ENCODE measurements around the gene SCARB1.

SCARB1 gene

GRCh38 chr12:124766727-124767065 lies 97.0 kb downstream of the SCARB1 start:
- Histone ChIP-seq H3K27me3 (ENCODE audit: insufficient read depth, low read length) (no peaks in the 10 kb centered on the region), H3K36me3 (ENCODE audit: insufficient read depth, low read length) (no peaks in the 10 kb centered on the region), H3K4me3 (ENCODE audit: low read length) (no peak overlapping the region), H2AFZ (ENCODE audit: low read depth, low read length) (no peak overlapping the region), H3K4me1 (ENCODE audit: insufficient read depth, low read length) (peaks cover 3% of the 10 kb centered on the region), H3K9me3 (ENCODE audit: low read length) (peaks cover 9% of the 10 kb centered on the region)

GRCh38 chr12:124765581-124766489 lies 97.8 kb downstream of the SCARB1 start:
- H3K4me1 ChIP-seq (ENCODE audit: insufficient read depth, low read length) = no peaks in the 10 kb centered on the region
- no peak overlapping the region for H2AFZ ChIP-seq (ENCODE audit: low read depth, low read length)
- no peaks in the 10 kb centered on the region for H3K36me3 ChIP-seq (ENCODE audit: insufficient read depth, low read length)
- peaks cover 9% of the 10 kb centered on the region for H3K9me3 ChIP-seq (ENCODE audit: low read length)
- no peaks in the 10 kb centered on the region for H3K27me3 ChIP-seq (ENCODE audit: insufficient read depth, low read length)
- no peak overlapping the region for H3K4me3 ChIP-seq (ENCODE audit: low read length)

- no peaks in the 10 kb centered on the region for H3K4me1 ChIP-seq (ENCODE audit: insufficient read depth, low read length)
- H2AFZ ChIP-seq (ENCODE audit: low read depth, low read length) = no peak overlapping the region
- no peaks in the 10 kb centered on the region for H3K36me3 ChIP-seq (ENCODE audit: insufficient read depth, low read length)
- peaks cover 9% of the 10 kb centered on the region for H3K9me3 ChIP-seq (ENCODE audit: low read length)
- no peak overlapping the region for H3K4me3 ChIP-seq (ENCODE audit: low read length)
- no peaks in the 10 kb centered on the region for H3K27me3 ChIP-seq (ENCODE audit: insufficient read depth, low read length)
Observed at GRCh38 chr12:124764870-124765580, 98.6 kb downstream of the SCARB1 start.

- Histone ChIP-seq H3K27me3 (ENCODE audit: insufficient read depth, low read length) (no peaks in the 10 kb centered on the region), H3K4me3 (ENCODE audit: low read length) (no peak overlapping the region), H3K4me1 (ENCODE audit: insufficient read depth, low read length) (no peaks in the 10 kb centered on the region), H3K9me3 (ENCODE audit: low read length) (peaks cover 9% of the 10 kb centered on the region), H3K36me3 (ENCODE audit: insufficient read depth, low read length) (no peaks in the 10 kb centered on the region), H2AFZ (ENCODE audit: low read depth, low read length) (no peak overlapping the region)
Observed at GRCh38 chr12:124764451-124764850, 99.2 kb downstream of the SCARB1 start.

GRCh38 chr12:124763594-124763979 lies 100.1 kb downstream of the SCARB1 start:
- Histone ChIP-seq H3K27me3 (ENCODE audit: insufficient read depth, low read length) (no peaks in the 10 kb centered on the region), H3K4me3 (ENCODE audit: low read length) (no peak overlapping the region), H3K36me3 (ENCODE audit: insufficient read depth, low read length) (no peaks in the 10 kb centered on the region), H3K4me1 (ENCODE audit: insufficient read depth, low read length) (peaks cover 8% of the 10 kb centered on the region), H2AFZ (ENCODE audit: low read depth, low read length) (no peak overlapping the region), H3K9me3 (ENCODE audit: low read length) (peaks cover 9% of the 10 kb centered on the region)

GRCh38 chr12:124762791-124763593 lies 100.7 kb downstream of the SCARB1 start:
- no peaks in the 10 kb centered on the region for H3K27me3 ChIP-seq (ENCODE audit: insufficient read depth, low read length)
- peaks cover 9% of the 10 kb centered on the region for H3K9me3 ChIP-seq (ENCODE audit: low read length)
- no peak overlapping the region for H2AFZ ChIP-seq (ENCODE audit: low read depth, low read length)
- H3K36me3 ChIP-seq (ENCODE audit: insufficient read depth, low read length) = no peaks in the 10 kb centered on the region
- no peak overlapping the region for H3K4me3 ChIP-seq (ENCODE audit: low read length)
- peaks cover 11% of the 10 kb centered on the region for H3K4me1 ChIP-seq (ENCODE audit: insufficient read depth, low read length)

GRCh38 chr12:124762384-124762783 lies 101.3 kb downstream of the SCARB1 start:
- H3K27me3 ChIP-seq (ENCODE audit: insufficient read depth, low read length) = no peaks in the 10 kb centered on the region
- no peak overlapping the region for H2AFZ ChIP-seq (ENCODE audit: low read depth, low read length)
- H3K36me3 ChIP-seq (ENCODE audit: insufficient read depth, low read length) = no peaks in the 10 kb centered on the region
- H3K4me3 ChIP-seq (ENCODE audit: low read length) = no peak overlapping the region
- H3K4me1 ChIP-seq (ENCODE audit: insufficient read depth, low read length) = peaks cover 11% of the 10 kb centered on the region
- peaks cover 9% of the 10 kb centered on the region for H3K9me3 ChIP-seq (ENCODE audit: low read length)

GRCh38 chr12:124761871-124762270 lies 101.8 kb downstream of the SCARB1 start:
- Histone ChIP-seq H3K36me3 (ENCODE audit: insufficient read depth, low read length) (no peaks in the 10 kb centered on the region), H3K27me3 (ENCODE audit: insufficient read depth, low read length) (no peaks in the 10 kb centered on the region), H2AFZ (ENCODE audit: low read depth, low read length) (no peak overlapping the region), H3K4me3 (ENCODE audit: low read length) (no peak overlapping the region), H3K4me1 (ENCODE audit: insufficient read depth, low read length) (peaks cover 11% of the 10 kb centered on the region), H3K9me3 (ENCODE audit: low read length) (peaks cover 9% of the 10 kb centered on the region)

GRCh38 chr12:124761056-124761455 lies 102.6 kb downstream of the SCARB1 start:
- Histone ChIP-seq H3K36me3 (ENCODE audit: insufficient read depth, low read length) (no peaks in the 10 kb centered on the region), H3K9me3 (ENCODE audit: low read length) (peaks cover 9% of the 10 kb centered on the region), H2AFZ (ENCODE audit: low read depth, low read length) (no peak overlapping the region), H3K4me3 (ENCODE audit: low read length) (no peak overlapping the region), H3K27me3 (ENCODE audit: insufficient read depth, low read length) (no peaks in the 10 kb centered on the region), H3K4me1 (ENCODE audit: insufficient read depth, low read length) (peaks cover 11% of the 10 kb centered on the region)

- Histone ChIP-seq H3K4me1 (ENCODE audit: insufficient read depth, low read length) (peaks cover 14% of the 10 kb centered on the region), H3K27me3 (ENCODE audit: insufficient read depth, low read length) (no peaks in the 10 kb centered on the region), H3K4me3 (ENCODE audit: low read length) (no peak overlapping the region), H2AFZ (ENCODE audit: low read depth, low read length) (no peak overlapping the region), H3K9me3 (ENCODE audit: low read length) (peaks cover 9% of the 10 kb centered on the region), H3K36me3 (ENCODE audit: insufficient read depth, low read length) (no peaks in the 10 kb centered on the region)
Observed at GRCh38 chr12:124760560-124760959, 103.1 kb downstream of the SCARB1 start.

GRCh38 chr12:124759841-124760503 lies 103.7 kb downstream of the SCARB1 start:
- H3K9me3 ChIP-seq (ENCODE audit: low read length) = peaks cover 6% of the 10 kb centered on the region
- no peak overlapping the region for H2AFZ ChIP-seq (ENCODE audit: low read depth, low read length)
- no peak overlapping the region for H3K4me3 ChIP-seq (ENCODE audit: low read length)
- H3K4me1 ChIP-seq (ENCODE audit: insufficient read depth, low read length) = peaks cover 20% of the 10 kb centered on the region
- no peaks in the 10 kb centered on the region for H3K36me3 ChIP-seq (ENCODE audit: insufficient read depth, low read length)
- no peaks in the 10 kb centered on the region for H3K27me3 ChIP-seq (ENCODE audit: insufficient read depth, low read length)

GRCh38 chr12:124758266-124759220 lies 105.1 kb downstream of the SCARB1 start:
- Histone ChIP-seq H3K9me3 (ENCODE audit: low read length) (peaks cover under 1% of the 10 kb centered on the region), H3K36me3 (ENCODE audit: insufficient read depth, low read length) (no peaks in the 10 kb centered on the region), H2AFZ (ENCODE audit: low read depth, low read length) (no peak overlapping the region), H3K4me3 (ENCODE audit: low read length) (no peak overlapping the region), H3K4me1 (ENCODE audit: insufficient read depth, low read length) (peaks cover 26% of the 10 kb centered on the region), H3K27me3 (ENCODE audit: insufficient read depth, low read length) (no peaks in the 10 kb centered on the region)

All from neuron (in vitro differentiated cells).